Renal cortical epithelial cell (primary cell): ENCODE results near the gene PRTFDC1. TPM values are rescaled to one million over a fixed set of nuclear protein-coding genes. Genes with fewer than 3 reads are reported as not detected.
A peak's percentile ranks its signal among the peaks of the same experiment; 100 is the strongest.
"Not testable (repeated sequence)": the region's sequence is repeated elsewhere in the genome, so short reads cannot be mapped to it uniquely, and the experiment has no call there.

Experiments
- DNase-seq: peaks from one replicate; pipeline ENCODE4 v3.0.0-alpha.2; 2011; ENCODE audit warnings: low read depth
- total RNA-seq: library from RNA; depleted of rRNA; stranded (reverse); fragments of >200 nt; gene quantifications from 2 replicates; pipeline ENCODE4 v1.2.3, GENCODE V29; 2014

Gene PRTFDC1
- total RNA-seq, 1 donor from 2014 or later: 12.2 TPM

DNA sequence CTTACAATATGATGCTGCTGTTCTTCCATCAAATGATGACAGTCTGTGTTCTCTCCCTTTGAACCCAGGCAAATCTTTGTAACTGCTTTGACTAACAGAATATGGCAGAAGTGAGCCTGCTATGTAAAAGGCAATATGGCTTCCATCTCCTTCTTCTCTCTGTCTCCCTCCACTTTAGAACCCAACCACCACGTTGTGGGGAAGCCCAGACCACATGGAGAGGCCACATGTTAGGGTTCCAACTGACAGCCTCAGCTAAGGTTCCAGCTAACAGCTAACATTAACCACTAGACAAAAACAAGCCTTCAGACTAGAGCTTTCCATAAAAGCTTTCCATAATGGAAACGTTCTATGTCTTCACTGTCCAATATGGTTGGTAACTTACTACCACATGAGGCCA lies 107.7 kb downstream of the PRTFDC1 start:
- DNase-seq: no peak

DNA sequence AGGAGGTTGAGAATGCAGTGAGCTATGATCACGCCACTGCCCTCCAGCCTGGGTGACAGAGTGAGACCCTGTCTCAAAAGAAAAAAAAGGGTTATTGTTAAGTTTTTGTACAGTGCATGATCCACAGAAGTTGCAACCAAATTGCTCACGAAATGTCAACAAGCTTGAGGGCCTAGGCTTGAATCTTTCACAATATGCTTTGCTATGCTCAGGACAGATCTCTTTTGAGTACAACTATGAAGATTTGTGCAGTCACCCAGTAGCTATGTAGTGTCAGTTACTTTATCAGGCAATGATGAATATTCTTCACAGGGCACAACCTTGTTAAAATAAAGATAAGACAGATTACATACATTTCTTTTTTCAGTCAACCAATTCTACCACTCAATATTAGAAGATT lies 109.2 kb downstream of the PRTFDC1 start:
- DNase-seq: no peak

DNA sequence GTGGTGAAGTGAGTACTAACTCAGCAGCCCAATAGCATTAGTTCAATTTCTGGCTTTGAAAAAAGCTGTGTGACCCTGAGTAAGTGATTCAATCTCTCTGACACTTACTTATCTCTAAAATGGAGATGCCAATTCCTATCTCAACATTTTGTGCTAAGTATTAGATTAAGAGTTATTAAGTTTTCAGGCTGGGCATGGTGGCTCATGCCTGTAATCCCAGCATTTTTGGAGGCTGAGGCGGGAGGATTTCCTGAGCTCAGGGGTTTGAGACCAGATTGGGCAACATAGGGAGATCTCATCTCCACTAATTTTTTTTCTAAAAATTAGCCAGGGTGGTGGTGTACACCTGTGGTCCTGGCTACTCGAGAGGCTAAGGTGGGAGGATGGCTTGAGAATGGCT lies 109.5 kb downstream of the PRTFDC1 start:
- no peak for DNase-seq

DNA sequence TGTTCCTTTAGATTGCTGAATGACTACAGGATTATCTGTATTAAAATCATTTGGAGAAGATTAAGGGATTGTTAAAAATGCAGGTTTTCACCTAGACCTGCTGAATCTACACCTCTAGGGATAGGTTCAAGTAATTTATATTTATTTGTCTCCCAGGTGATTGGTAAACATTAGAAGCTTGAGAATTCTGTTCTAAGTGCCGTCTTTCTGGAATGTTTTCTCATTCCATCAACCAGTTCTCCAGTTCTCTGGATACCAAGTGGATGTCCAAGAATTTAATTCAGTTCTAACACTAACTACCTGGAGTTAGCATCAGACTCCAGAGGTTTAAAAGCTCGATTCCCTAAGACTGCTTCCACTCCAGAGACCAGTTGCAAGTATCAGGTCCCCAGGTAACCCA lies 110.9 kb downstream of the PRTFDC1 start:
- DNase-seq: no peak

DNA sequence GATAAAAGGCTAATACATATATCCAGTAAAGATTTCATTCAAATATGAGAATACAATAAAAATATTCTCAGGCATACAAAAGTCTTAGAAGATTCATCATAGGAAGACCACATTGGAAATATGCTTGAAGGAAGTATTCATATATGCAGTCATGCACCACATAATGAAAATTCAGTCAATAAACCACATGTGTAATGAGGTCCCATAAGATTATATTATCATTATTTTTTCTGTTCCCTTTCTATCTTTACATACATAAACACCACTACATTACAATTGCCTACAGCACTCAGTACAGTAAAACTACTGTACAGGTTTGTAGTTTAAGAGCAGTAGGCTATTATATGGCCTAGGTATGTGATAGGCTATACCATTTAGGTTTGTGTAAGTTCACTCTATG lies 111.6 kb downstream of the PRTFDC1 start:
- no peak for DNase-seq

DNA sequence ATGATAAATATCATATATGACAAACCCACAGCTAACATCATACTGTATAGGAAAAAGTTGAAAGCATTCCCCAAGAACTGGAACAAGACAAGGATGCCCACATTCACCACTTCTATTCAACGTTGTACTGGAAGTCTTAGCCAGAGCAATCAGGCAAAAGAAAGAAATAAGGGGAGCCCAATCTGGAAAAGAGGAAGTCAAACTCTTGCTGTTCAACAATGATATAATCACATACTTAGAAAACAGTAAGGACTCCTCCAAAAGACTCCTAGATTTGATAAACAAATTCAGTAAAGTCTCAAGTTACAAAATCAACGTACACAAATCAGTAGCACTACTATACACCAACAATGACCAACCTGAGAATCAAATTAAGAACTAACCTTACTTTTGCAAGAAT lies 114.6 kb downstream of the PRTFDC1 start:
- not testable (repeated sequence) for DNase-seq

DNA sequence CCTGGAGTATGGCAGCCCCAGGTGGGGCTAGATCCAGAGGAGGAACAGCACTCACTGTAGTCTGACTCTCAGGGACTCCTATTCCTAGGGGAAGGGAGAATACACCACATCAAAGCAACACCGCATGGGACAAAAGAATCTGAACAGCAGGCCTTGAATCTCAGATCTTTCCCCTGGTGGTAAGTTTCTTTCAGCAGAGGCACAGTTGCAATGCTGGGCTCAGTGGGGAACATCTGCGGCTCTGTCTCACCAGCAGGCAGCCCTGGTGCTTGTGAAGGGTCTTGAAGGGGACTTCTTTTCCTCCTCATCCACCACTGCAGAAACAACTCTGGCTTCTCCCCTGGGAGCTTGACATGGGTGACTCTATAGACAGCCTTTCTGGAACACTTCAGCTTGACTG lies 117.5 kb downstream of the PRTFDC1 start:
- no peak for DNase-seq

DNA sequence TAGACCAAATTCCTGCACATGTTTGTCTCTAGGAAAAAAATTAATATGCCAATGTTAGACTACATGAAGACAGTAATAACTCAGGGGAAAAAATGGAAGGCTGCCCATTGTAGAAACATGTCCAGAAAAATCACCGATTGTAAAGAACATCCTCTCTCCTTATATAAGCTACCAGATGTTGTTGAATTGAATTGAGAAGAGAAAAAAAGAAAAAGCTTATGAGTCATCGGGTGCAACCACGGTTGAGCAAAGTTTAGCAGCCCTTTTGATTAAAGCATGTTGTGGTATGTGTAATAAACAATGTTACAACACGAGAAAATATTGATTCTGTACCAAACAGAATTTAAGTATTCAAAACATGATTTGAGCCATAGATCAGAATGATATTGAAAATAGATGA lies 126.4 kb downstream of the PRTFDC1 start:
- peak; percentile 72 for DNase-seq

DNA sequence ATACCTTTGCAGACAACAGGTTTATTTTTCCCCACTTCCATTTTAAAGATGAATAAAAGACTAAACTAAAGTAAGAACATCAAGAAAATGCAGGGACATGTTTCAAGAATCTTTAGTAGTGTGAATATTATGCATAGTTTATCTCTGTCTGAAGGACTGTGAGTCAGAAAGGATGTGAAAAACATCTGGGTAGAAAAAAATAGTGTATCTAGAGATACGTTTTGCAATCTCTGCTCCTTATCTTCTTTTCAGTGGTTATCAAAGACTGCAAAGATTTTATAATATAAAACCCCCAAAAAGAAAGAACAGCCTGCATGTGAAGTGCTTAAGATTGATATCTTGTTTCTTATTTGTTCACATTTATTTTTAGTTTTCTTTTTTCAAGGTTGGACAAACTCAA lies 126.9 kb downstream of the PRTFDC1 start:
- no peak for DNase-seq

DNA sequence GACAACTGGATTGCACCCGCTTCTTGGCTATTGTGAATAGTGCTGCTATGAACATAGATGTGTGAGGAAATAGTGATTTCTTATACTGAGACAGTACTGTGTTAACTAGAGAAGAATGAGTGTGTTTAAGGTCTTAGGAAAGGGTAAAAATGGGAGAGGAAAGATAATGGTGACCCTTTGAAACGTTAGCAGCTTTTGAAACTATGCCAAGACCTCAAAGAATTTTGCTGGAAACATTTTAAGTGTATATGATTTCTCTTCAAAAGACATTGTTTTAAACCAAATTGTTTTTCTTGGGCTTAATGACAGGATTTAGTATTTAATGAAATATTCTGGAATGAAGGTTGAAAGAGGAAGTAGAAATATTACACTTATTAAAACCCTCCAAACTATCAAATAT lies 127.9 kb downstream of the PRTFDC1 start:
- no peak for DNase-seq

DNA sequence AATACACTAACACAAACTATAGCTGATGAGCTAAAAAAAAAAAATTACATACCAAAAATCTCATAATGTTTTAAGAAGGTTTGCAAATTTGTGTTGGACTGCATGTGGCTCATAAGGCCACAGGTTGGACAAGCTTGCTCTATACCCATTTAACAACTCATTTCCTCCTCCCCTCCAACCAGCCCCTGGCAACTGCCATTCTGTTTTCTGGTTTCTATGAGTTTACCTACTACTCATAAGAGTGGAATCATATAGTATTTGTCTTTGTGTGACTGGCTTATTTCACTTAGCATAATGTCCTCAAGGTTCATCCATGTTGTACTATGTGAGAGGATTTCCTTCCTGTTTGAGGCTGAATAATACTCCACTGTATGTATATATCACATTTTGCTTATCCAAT lies 128.3 kb downstream of the PRTFDC1 start:
- no peak for DNase-seq

DNA sequence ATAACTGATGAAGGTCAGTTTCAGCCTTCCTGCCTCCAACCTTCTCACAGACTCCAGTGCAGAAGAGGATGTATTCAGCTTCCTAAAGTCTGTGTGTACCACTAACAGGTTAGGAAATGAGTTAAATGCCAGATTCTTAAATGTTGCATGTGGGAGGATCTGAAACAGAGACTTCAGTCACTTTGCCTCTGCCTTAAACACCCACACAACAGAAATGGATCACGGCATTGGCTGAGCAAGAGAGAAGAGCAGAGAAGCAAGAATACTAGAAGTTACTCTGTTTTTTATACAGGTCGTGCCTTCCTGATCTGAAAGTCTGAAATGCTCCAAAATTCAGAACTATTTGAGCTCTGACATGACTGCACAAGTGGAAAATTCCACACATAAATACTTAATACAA lies 129.8 kb downstream of the PRTFDC1 start:
- no peak for DNase-seq

DNA sequence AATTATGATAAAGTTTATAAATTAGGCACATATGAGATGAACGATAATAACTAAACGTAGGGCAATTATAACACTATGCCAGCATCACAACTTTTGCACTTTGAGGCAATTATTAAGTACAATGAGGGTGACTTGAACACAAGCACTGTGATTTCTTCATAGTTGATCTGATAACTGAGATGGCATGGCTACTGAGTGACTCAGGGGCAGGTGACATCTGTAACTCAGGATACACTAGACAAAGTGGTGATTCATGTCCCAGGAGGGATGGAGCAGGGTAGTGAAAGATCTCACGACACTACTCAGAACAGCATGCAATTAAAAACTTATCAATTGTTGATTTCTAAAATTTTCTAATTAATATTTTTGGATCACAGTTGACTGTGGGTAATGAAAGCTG lies 130.4 kb downstream of the PRTFDC1 start:
- DNase-seq: peak; percentile 65

DNA sequence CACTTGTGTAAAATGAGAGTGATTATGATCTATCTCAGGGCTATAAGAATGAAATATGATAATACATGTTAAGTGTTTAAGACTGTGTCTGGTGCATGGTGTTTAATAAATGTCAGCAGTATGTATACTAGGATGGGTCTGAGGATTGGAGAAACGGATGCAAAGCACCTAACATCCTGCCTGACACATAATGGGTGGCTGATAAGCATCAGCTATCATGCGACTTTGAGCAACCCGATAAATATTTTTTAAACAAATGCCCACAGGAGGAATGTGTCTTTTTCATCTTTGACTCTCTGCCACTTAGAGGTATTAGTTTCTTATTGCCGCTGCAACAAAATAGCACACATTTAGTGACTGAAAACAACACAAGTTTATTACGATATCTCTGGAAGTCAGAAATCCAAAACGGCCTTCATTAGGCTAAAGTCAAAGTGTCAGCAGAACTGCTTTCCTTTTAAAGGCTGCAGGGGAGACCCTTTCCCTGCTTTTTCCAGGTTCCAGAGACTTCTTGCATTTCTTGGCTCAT lies 135.5 kb downstream of the PRTFDC1 start:
- DNase-seq: no peak

DNA sequence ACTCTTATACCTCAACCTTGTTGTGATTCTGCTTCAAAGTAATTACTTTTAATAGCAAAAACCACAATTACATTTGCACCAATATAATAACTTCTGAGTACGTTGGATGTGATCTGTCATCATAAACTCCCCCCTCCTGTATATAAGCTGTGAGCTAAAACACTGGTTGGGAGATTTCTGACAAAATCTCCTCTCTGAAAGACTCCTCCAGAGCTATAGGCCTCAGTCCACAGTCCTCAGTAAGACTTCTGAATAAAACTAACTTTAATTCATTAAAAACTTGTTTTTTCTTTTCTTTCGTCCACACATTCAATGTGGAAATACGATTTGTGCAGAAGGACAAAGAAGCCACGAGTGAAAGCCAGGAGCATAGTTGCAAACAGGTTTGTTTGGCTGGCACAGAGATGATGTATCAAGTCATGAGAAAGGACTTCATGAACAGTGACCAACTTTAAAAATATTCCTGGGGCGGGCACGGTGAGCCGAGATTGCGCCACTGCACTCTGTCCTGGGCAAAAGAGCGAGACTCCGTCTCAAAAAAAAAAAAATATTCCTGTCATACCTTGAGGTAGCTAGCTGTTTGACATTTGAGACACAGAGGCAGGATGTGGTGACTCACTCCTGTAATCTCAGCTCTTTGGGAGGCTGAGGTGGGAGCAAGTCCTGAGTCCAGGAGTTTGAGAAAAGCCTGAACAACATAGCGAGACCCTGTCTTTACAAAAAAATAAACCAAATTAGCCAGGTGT lies 137.7 kb downstream of the PRTFDC1 start:
- peak; percentile 84 for DNase-seq

DNA sequence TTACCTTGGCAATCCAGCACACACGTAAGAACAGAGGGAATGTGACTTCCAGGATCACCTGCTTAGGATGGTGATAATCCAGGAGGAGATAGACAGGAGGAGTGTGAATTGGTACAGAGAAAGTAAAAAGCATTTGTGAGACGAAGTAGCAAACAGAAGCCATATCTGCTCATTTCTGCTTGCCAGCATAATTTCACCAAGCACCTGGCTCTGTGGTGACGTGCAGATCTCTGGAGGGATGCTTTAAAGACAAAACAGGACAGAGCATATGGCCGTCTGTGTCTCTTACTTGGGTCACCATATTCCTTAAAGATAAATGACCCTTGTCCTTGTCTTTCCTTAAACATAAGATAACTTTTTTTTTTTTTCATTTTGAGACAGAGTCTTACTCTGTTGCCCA lies 138.6 kb downstream of the PRTFDC1 start:
- DNase-seq: no peak

DNA sequence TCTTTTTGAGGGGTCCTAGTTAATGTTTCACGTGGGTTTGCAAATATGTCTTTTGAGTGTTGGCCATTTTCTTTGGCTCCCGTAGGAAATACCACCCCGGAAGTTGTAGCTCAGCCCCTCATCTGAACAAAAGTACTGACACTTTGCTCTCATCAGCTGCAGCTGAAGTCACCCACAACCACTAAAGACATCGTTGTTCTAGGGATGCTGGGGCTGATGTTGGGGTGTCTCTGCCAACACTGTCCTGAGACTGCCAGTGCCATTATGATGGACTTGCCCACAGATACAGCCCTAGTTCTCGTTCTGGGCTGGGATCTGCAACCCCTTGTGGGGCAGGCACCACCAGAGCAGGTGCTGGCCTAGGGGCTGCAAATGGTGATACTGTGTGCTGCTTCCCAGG lies 146.1 kb downstream of the PRTFDC1 start:
- no peak for DNase-seq

DNA sequence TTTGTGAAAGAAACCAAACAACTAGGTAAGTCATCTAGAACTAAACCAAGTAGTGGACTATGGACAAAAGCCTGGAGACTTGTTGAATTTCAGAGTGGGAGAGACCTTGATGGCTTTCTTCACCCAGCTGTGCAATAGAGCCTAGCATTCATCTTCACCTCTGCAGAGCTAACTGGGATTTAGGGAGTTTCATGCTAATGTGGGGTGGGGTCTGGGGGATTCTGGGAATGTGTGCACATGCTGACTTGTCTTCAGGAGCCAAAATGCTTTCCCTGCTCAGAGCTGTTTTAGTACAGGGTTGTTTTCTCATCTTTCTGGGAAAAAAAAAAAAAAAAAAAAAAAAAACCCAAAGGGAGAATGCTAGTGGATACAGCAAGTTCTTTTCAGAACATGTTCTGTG lies 147.4 kb downstream of the PRTFDC1 start:
- DNase-seq: no peak

DNA sequence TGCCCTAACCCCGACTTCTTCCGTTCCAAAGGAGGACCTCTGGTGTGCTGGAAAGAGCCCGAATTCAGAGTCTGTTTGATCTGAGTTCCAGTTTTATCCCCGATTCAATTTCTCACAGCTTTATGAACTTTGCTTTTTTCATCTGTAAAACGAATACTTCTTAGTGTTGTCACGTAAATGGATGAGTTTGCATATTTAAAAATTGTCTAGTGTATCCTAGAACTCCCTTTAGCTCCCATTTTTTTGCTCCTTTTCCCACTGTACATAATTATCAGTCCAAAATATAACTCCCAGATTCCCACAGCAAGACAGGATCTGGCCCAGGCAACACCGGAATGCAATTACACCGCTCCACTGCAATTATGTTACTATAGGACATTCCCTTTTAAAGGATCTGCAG lies 148.0 kb downstream of the PRTFDC1 start:
- DNase-seq: no peak

DNA sequence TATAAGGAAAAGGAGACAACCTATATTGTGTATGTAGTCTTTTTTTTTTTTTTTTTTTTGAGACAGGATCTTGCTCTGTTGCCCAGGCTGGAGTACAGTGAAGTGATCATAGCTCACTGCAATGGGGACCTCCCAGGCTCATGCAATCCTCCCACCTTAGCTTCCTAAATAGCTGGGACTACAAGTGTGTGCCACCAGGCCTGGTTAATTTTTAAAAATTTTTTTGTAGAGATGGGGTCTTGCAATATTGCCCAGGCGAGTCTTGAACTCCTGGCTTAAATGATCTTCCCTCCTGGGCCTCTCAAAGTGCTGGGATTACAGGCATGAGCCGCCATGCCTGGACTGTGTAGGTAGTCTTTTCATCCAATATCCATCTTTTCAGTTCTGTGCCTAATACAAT lies 150.0 kb downstream of the PRTFDC1 start:
- DNase-seq: no peak

DNA sequence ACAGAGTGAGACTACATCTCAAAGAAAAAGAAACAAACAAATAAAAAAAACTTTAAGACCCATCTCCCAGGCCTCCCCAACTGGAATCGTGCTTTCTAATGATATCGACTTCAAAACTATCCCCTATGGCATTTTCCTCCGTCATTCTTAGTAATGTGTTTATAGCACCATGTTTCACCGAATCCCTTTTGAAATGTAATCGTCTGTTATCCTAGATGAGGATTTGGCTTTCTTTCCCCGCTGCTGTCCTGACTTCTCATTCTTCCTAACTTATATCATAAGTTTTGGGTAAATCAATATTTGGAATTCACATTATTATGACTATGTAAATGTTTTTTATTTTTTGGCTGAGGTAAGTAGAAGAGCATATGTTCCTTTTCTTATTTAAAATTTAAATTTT lies 151.5 kb downstream of the PRTFDC1 start:
- DNase-seq: no peak
